HG02678 (cell line): ENCODE measurements around the gene KIDINS220.

Source experiments
- ATAC-seq: cut with Tn5 transposase; IDR thresholded peaks from one replicate; pipeline ENCODE4 v1.9.1; 2021; ENCODE audit warnings: mild to moderate bottlenecking, moderate library complexity; ENCODE audit not compliant: unreplicated experiment

Gene KIDINS220

GRCh38 chr2:8836971-8837794 is at the start of gene KIDINS220:
Gene KIDINS220 (minus strand): TSS chr2:8837613. CDS start chr2:8827093, 10,520 bp downstream.
- peak; percentile 92 for ATAC-seq

DNA sequence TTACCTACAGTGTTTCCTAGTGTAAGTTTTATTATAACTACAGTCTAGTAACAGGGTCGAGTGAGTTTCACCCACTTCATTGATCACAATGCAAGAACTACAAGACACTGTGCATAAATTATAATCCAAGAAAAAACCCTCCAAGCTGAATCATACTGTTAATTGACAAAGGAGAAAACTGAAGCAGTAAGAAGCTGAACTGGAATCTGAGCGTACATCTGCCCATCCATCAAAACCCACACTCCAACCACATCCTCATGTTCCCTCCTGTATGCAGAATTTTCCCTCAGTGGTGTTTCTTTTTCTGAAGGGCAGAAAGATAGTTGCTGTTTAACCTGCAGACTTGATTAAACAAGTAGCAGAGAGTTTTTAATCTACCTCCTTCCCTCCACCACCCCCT is 49.5 kb upstream of the KIDINS220 start:
- ATAC-seq: no peak

DNA sequence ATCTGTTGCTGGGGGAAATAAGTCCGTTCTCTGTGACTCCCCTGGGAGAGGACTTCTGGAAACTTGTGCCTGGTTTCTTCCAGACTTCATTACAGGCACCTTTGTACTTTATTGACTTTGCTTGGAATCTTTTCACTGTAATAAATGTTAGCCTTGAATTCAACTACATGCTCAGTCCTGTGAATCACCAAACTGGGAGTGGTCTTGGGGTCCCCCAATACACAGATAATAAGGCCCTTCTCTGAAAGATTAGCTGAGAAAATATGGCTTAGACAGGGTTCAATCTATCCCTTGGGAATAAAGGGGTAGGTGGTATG is 48.7 kb upstream of the KIDINS220 start:
- ATAC-seq: no peak

- no peak for ATAC-seq
Observed at GRCh38 chr2:8885449-8886201, 48.2 kb upstream of the KIDINS220 start.

GRCh38 chr2:8884812-8885211 is 47.4 kb upstream of the KIDINS220 start:
- no peak for ATAC-seq

DNA sequence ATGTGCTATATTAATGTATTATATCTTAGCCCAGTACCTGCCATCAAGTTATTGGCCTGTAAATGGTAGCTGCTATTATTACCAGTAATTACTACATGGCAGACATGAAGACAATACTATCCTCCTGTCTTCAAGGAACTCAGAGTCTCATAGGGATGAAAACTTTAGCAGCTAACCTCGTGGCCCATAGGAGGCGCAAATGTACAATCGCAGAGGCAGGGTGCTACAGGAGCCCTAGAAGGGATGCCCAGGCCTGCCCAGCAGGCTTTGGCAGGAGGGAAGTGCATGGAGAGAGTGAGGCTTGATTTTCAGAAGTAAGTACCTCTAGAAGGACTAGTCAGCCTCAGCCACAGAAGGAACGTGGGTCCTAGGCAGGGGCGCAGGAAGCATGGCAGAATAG is 44.7 kb upstream of the KIDINS220 start:
- ATAC-seq: no peak

- no peak for ATAC-seq
Observed at GRCh38 chr2:8877894-8878293, 40.5 kb upstream of the KIDINS220 start.

- no peak for ATAC-seq
Observed at GRCh38 chr2:8877332-8877731, 39.9 kb upstream of the KIDINS220 start.

DNA sequence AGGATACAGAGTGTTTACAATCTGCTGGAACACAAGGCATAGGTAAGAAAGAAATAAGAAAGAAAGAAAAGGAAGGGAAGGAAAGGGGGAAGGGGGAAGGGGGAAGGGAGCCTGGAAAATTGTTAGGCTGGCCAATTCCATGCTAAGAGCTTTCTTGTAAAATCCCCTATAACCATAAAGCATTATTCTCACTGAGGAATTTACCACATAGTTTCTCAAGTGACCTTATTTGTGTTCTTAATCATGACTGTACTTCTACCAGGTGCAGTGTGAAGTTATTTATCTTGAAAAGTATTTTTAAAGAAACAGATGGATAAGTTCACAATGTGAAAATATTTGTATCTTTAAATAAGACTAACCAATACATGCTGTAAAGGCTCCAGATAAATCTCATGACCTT is 39.2 kb upstream of the KIDINS220 start:
- no peak for ATAC-seq

DNA sequence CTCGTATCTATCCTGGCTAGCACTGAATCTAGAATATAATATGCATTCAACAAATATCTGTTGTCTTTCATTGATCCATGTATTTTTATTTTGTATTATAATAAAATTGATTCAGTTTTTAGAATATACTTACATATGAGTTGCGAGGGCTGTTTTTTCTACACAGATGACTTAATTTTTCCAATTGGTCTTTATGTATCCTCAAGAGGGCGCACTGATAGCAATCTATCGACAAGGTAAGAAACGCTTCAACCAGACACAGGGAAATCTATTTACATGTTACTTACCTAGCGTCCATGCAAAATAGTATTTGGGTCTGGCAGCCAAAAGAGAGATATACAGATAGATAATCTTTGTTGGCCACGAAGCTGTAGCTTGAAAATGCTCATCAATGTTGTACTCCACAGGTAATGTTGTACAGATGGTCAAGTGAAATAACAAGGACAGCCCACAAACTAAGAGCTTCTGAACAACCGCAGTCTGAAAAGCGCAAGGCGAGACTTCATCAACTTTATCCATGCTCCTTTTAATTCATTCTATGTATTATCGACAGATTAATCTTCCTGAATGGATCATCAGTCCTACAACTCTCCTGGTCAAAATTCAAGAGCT is 35.5 kb upstream of the KIDINS220 start:
- no peak for ATAC-seq

- no peak for ATAC-seq
Observed at GRCh38 chr2:8870441-8870840, 33.0 kb upstream of the KIDINS220 start.

DNA sequence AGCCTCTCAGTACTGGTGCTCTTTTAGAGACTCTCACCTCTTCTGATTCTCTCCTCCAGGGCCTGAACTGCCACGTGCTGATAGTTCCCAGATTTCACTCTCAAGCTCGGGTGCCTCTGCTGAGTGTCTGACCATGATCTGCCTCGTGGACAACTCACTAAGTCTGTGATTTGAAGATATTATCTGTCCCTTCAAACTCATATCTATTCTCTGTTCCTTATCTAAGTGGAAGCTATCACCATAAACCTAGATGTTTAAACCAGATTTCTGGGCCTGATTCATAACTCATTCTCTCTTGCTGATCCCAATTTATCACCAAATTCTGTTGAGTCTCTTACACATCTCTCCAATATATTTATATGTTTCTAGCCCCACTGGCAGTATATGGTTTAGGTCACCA is 29.9 kb upstream of the KIDINS220 start:
- no peak for ATAC-seq

DNA sequence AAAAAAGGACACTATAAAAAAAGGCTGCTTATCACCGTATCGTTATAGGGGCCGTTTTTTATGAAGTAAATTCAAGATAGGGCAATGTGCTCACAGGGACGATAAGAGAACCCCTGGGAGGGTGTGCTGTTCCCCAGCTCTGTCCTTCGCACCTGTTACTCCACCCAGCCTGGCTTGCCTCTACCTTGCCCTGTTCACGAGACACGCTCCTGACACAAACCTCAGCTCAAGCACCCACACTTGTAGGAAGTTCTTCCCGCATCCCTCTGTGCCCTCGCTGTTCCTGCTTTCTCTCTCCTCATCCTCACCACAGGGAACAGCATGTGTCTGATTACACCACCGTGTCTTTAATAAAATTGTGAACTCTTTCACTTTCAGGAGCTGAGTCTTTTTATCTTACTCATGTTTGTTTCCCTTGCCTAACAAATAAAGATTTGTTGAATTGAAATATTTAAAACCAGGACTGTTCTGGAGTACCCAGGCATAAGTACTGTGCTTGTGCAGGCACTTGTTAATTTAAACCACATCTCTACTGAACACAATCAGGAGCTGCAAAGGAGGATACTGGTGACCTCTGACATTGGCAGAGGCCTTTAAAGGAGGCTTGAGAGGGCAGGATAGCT is 26.0 kb upstream of the KIDINS220 start:
- ATAC-seq: no peak

DNA sequence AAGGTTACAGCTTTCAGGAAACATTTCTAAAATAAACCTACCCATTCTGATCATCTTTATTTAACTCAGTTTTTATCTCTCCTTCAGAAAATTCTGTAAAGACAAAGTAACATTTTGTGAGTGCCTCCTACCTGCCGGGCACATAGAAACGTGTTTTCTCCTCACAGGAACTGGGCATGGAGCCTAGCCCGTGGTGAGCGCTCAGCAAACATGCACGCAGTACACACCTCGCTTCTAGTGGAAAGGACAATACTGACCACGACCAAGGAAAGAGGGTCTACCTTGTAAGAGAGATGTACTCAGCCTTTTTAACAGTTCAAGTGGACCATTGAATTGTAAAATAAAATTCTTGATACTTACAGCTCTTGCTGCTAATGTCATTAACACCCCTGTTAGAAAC is 24.8 kb upstream of the KIDINS220 start:
- no peak for ATAC-seq

GRCh38 chr2:8861797-8862196 is 24.4 kb upstream of the KIDINS220 start:
- no peak for ATAC-seq

DNA sequence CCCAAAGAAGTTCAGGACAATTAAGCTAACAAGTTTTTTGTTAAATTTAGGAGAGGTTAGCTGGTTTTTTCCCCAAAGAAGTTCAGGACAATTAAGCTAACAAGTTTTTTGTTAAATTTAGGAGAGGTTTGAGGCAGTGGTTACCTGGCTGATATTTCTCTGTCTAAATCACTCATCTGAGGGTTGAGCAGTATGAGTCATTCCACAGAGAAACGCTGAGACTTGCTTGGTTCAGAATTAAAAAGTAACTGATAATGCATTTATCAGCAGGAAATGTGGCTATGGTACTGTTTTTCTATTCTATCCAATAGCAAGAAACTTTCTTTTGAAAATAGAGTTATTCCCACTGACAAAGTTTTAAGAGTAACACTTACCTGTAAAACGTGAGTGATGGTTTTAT is 22.8 kb upstream of the KIDINS220 start:
- ATAC-seq: no peak

GRCh38 chr2:8858910-8859309 is 21.5 kb upstream of the KIDINS220 start:
- ATAC-seq: no peak

DNA sequence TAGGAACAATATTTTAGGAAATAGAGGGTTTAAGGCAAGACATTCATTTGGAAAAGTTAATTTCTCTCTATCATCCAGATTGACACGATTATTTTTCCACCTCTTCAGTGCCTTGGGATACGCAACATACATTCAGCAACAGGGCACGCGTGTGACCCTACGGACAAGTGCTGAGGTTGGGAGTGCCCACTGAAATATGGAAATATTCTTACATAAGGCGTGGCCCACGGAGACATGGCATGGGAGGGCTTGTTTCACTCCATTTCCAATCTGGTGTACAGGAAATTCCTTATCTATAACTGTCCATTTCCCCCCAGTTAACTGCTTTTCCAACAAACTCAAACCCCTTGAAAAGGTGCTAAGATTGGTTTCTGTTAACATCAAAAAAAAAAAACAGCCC is 20.9 kb upstream of the KIDINS220 start:
- ATAC-seq: no peak

- no peak for ATAC-seq
Observed at GRCh38 chr2:8857709-8858108, 20.3 kb upstream of the KIDINS220 start.

DNA sequence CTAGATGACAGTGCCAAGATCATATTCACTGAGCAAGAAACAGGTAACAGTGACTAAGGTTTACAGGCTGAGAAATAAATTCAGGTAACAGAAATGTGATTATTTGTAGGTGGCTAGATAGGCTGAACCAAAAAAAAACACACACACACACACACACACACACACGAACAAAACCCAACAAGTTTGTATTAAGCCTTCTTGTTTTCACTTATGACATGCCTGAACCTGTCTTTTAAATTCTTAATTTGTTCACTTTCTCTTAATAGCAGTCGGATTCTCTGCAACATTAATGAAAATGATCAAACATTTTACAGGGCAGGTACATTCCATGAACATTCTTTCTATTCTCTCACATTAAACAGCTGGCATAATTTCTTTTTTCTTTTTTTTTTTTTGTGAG is 18.8 kb upstream of the KIDINS220 start:
- ATAC-seq: no peak

DNA sequence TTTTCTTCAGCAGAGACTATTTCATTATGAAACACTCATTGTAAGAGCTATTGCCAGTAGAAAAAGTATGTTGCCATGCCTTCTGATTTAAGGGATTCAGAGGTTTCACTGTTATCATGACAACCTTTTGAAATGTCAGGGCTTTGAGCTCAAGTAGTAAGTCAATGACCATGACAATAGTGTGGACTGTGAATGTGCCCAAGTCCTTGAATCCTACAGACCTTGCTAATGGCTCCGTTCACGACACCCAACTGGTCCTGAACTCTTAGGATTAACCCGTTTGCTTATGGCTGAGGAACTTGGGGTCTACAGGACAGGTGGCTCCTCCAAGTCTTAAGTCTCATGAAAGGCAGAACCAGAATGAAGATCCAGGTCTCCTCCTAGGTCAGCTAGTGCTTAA is 17.6 kb upstream of the KIDINS220 start:
- ATAC-seq: no peak

DNA sequence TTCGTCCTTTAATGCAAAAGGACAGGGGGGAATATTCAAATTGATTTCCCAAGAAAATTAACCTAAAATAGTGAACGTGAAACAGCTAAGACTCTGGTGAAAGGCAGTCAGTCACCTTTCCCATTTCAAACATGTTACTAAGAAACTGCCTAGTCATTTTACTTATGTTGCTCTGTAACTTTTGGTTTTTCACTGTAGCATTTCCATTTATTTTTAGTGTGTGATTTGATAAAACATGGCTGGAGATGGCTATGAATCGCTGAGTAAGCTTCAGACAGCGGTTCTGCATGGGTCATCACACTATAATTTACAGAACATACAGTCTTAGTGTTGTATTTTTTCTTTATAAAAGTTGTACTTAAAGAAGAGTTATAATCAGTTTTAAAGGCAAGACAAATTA is 16.0 kb upstream of the KIDINS220 start:
- ATAC-seq: no peak
